Panc1 (cell line): ENCODE data around the gene ZMAT3. TPM values are rescaled to one million over a fixed set of nuclear protein-coding genes. Genes with fewer than 3 reads are reported as not detected.

ENCODE experiments used
- ATAC-seq: fragments of 200-7000 bp; cut with Tn5 transposase; 2 replicates; pipeline ENCODE4 v1.9.1; 2020; ENCODE audit warnings: mild to moderate bottlenecking, moderate library complexity
- BruUV-seq: library from RNA; stranded (reverse); fragments of 400-500 nt; replicated peaks from 2 replicates; lab custom pipeline; 2021; lab: Mats Ljungman, UMichigan
- CTCF ChIA-PET: fragments of 300-600 bp; sonication (Branson Sonifier 250); formaldehyde crosslinking; loops from one replicate; lab custom pipeline; 2022; ENCODE audit warnings: antibody characterized with exemption; lab: Charles Lee
- POLR2A ChIA-PET: fragments of 300-600 bp; sonication (Branson Sonifier 250); formaldehyde crosslinking; loops from one replicate; lab custom pipeline; 2022; ENCODE audit warnings: antibody characterized with exemption; lab: Charles Lee
- DNase-seq: peaks from one replicate; pipeline ENCODE4 v3.0.0-alpha.2; 2010; ENCODE audit warnings: low read depth, low spot score
- H3K27ac ChIP-seq: 2 replicates; pipeline ENCODE4 v1.5.1; 2011; ENCODE audit warnings: mild to moderate bottlenecking, low read length, inconsistent platforms
- H3K27me3 ChIP-seq: fragments of 200-500 bp; sonication (Bioruptor generic); 2 replicates; pipeline ENCODE4 v1.6.0; 2014; ENCODE audit warnings: low read length, inconsistent platforms; ENCODE audit not compliant: control insufficient read depth, insufficient read depth
- H3K36me3 ChIP-seq: fragments of 200-500 bp; sonication (Bioruptor generic); 2 replicates; pipeline ENCODE4 v1.5.1; 2014; ENCODE audit warnings: inconsistent platforms, mild to moderate bottlenecking, low read length, moderate library complexity; ENCODE audit not compliant: control insufficient read depth, insufficient read depth
- H3K4me1 ChIP-seq: 2 replicates; pipeline ENCODE4 v1.5.1; 2011; ENCODE audit warnings: inconsistent platforms, mild to moderate bottlenecking, low read length, moderate library complexity; ENCODE audit not compliant: control insufficient read depth, insufficient read depth
- H3K4me3 ChIP-seq, 2 experiments: 2 replicates each; pipeline ENCODE4 v1.5.1; 2011 to 2012; ENCODE audit warnings: low read depth in 2 of 2, low read length in 2 of 2, mild to moderate bottlenecking in 2 of 2, inconsistent platforms in 1 of 2, moderate library complexity in 1 of 2
- H3K9me3 ChIP-seq: fragments of 200-500 bp; sonication (Bioruptor generic); 2 replicates; pipeline ENCODE4 v1.5.1; 2014; ENCODE audit warnings: low read depth, mild to moderate bottlenecking, inconsistent platforms, low read length, moderate library complexity; ENCODE audit not compliant: control insufficient read depth, insufficient read depth
- POLR2AphosphoS5 ChIP-seq: IDR thresholded peaks from 2 replicates; pipeline ENCODE4 v1.6.1; 2012; ENCODE audit warnings: mild to moderate bottlenecking, low read depth, low read length, moderate library complexity
- SIN3A ChIP-seq: IDR thresholded peaks from 2 replicates; pipeline ENCODE4 v1.6.1; 2012; ENCODE audit warnings: low read depth, mild to moderate bottlenecking, low read length, moderate library complexity, borderline replicate concordance; ENCODE audit not compliant: insufficient read depth
- TCF7L2 ChIP-seq: IDR thresholded peaks from 2 replicates; pipeline ENCODE4 v1.6.1; 2011; ENCODE audit warnings: mild to moderate bottlenecking, low read depth, low read length, inconsistent platforms
- in situ Hi-C: cut with HindIII; loops from 2 replicates; pipeline ENCODE4 v1.10.0; 2016; ENCODE audit warnings: low sequenced_read_pairs, low pct_unique_long_range_greater_than_20kb
- intact Hi-C: fragments of 100-400 bp; cut with micrococcal nuclease; formaldehyde crosslinking; loops from one replicate; pipeline ENCODE4 v1.10.0; 2022; ENCODE audit not compliant: unreplicated experiment
- total RNA-seq: library from RNA; stranded (reverse); gene quantifications from one replicate; pipeline ENCODE4 v1.2.1, GENCODE V29; 2021; ENCODE audit not compliant: unreplicated experiment
- TF ChIP-seq, protein P1 (sequence below): fragments of 450-650 bp; IDR thresholded peaks from 2 replicates; pipeline ENCODE4 v1.5.1; 2017; ENCODE audit warnings: mild to moderate bottlenecking
- TF ChIP-seq, protein P2 (sequence below), 2 experiments: IDR thresholded peaks; 2 replicates each; pipeline ENCODE4 v1.6.1; 2011 to 2012; ENCODE audit warnings: low read depth in 2 of 2, control low read depth in 1 of 2, low read length in 1 of 2, mild to moderate bottlenecking in 1 of 2, moderate library complexity in 1 of 2; ENCODE audit not compliant: insufficient read depth in 1 of 2

Gene ZMAT3
- total RNA-seq, 1 experiment from 2014 or later: 14.6 TPM

DNA sequence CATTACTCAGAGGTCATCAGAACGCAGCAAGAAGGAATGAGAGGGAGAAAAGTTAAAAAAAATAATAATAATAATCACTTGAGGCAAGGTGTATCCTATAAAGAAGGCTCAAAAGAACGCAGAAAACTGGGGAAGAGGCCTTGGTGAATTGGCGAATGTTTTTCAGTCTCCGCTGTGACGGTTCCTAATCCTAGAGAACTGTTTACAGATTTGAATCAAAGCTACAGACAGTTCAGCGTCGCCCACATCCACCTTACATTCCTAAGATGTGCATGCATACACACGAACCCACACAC is 634 bp downstream of the ZMAT3 start:
- Histone ChIP-seq H3K4me1 (peaks cover 12% of the 10 kb centered on the region; the same call in 1 of the 2 replicates), H3K27me3 (no peaks in the 10 kb centered on the region), H3K4me3 (peak overlapping the region; percentile 90 to 92), H3K27ac (peak overlapping the region; percentile 84), H3K9me3 (no peaks in the 10 kb centered on the region), H3K36me3 (peaks cover 5% of the 10 kb centered on the region; the same call in 1 of the 2 replicates)
- BruUV-seq: no TSS peak
- ChIA-PET POLR2A (no interaction called here), CTCF (no interaction called here)
- DNase-seq (no peak), ATAC-seq (no peak)
- in situ Hi-C loops: no loop called here
- TF ChIP-seq, protein P1, sequence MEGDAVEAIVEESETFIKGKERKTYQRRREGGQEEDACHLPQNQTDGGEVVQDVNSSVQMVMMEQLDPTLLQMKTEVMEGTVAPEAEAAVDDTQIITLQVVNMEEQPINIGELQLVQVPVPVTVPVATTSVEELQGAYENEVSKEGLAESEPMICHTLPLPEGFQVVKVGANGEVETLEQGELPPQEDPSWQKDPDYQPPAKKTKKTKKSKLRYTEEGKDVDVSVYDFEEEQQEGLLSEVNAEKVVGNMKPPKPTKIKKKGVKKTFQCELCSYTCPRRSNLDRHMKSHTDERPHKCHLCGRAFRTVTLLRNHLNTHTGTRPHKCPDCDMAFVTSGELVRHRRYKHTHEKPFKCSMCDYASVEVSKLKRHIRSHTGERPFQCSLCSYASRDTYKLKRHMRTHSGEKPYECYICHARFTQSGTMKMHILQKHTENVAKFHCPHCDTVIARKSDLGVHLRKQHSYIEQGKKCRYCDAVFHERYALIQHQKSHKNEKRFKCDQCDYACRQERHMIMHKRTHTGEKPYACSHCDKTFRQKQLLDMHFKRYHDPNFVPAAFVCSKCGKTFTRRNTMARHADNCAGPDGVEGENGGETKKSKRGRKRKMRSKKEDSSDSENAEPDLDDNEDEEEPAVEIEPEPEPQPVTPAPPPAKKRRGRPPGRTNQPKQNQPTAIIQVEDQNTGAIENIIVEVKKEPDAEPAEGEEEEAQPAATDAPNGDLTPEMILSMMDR: no peak
- TF ChIP-seq TCF7L2: 0 out of 2 replicates have a peak, but pooled peaks have one; percentile 6
- no peak for TF ChIP-seq SIN3A
- TF ChIP-seq POLR2AphosphoS5: no peak
- TF ChIP-seq, protein P2, sequence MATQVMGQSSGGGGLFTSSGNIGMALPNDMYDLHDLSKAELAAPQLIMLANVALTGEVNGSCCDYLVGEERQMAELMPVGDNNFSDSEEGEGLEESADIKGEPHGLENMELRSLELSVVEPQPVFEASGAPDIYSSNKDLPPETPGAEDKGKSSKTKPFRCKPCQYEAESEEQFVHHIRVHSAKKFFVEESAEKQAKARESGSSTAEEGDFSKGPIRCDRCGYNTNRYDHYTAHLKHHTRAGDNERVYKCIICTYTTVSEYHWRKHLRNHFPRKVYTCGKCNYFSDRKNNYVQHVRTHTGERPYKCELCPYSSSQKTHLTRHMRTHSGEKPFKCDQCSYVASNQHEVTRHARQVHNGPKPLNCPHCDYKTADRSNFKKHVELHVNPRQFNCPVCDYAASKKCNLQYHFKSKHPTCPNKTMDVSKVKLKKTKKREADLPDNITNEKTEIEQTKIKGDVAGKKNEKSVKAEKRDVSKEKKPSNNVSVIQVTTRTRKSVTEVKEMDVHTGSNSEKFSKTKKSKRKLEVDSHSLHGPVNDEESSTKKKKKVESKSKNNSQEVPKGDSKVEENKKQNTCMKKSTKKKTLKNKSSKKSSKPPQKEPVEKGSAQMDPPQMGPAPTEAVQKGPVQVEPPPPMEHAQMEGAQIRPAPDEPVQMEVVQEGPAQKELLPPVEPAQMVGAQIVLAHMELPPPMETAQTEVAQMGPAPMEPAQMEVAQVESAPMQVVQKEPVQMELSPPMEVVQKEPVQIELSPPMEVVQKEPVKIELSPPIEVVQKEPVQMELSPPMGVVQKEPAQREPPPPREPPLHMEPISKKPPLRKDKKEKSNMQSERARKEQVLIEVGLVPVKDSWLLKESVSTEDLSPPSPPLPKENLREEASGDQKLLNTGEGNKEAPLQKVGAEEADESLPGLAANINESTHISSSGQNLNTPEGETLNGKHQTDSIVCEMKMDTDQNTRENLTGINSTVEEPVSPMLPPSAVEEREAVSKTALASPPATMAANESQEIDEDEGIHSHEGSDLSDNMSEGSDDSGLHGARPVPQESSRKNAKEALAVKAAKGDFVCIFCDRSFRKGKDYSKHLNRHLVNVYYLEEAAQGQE (IDR thresholded peaks at IDR 0.05; ENCODE audit: insufficient read depth in 1 of 2, low read depth in 2 of 2, low read length in 1 of 2): no peak
- intact Hi-C loops: no loop called here

DNA sequence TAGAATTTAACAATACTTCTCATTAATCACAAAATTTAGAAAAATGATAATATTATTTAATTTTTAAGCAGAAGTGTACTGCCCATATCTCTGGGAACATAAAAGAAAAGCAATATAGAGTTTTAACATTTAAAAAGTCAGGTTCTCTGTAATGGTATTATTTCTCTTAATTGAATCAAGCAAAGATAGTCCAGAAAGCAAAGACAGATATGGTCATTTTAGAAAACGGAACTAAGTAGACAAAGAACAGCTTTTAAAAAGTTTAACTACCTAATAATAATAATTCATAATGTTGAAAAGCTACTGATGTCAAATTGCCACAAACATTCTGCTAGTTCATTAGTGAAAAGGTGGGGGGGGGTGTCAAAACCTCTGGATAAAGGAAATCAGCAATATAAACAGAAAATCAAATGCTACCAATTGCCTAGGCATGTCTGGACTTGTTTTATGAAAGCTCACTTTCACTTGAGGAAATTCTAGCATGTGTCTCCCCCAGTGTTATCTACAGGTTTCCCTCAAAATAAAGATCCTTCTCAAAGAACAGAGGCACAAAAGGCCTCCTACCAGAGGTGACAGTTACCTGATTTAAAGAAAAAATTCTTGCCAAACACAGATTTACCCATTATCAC is 1.7 kb downstream of the ZMAT3 start:
- Histone ChIP-seq H3K27ac (peak overlapping the region; percentile 51; the same call in 1 of the 2 replicates), H3K36me3 (peaks cover 9% of the 10 kb centered on the region; the same call in 1 of the 2 replicates), H3K27me3 (no peaks in the 10 kb centered on the region), H3K4me1 (peaks cover 12% of the 10 kb centered on the region; the same call in 1 of the 2 replicates), H3K4me3 (peak overlapping the region in 1 of 2 experiments; percentile 90; a peak in 3 of 4 replicates), H3K9me3 (no peaks in the 10 kb centered on the region)
- in situ Hi-C loops (no loop called here), intact Hi-C loops (loop anchor here (1.0 kb wide), 1 partner anchor 246 kb away; no protein-coding TSS in a partner anchor)
- POLR2A ChIA-PET: no interaction called here
- TF ChIP-seq TCF7L2 (no peak), POLR2AphosphoS5 (no peak), SIN3A (no peak)
- TF ChIP-seq, protein P2 (IDR thresholded peaks at IDR 0.05; ENCODE audit: insufficient read depth in 1 of 2, low read depth in 2 of 2, low read length in 1 of 2): no peak
- TF ChIP-seq, protein P1: no peak
- ATAC-seq: no peak
- no TSS peak for BruUV-seq
- CTCF ChIA-PET: no interaction called here
- DNase-seq: no peak
